C1 segment of cervical spinal cord (tissue), 14 donors: ENCODE measurements around the gene PRKAA2.

Experiments
- DNase-seq, 14 donors: peaks; one replicate each; lab custom pipeline; 2025; lab: John Stamatoyannopoulos, UW

PRKAA2 gene

DNA sequence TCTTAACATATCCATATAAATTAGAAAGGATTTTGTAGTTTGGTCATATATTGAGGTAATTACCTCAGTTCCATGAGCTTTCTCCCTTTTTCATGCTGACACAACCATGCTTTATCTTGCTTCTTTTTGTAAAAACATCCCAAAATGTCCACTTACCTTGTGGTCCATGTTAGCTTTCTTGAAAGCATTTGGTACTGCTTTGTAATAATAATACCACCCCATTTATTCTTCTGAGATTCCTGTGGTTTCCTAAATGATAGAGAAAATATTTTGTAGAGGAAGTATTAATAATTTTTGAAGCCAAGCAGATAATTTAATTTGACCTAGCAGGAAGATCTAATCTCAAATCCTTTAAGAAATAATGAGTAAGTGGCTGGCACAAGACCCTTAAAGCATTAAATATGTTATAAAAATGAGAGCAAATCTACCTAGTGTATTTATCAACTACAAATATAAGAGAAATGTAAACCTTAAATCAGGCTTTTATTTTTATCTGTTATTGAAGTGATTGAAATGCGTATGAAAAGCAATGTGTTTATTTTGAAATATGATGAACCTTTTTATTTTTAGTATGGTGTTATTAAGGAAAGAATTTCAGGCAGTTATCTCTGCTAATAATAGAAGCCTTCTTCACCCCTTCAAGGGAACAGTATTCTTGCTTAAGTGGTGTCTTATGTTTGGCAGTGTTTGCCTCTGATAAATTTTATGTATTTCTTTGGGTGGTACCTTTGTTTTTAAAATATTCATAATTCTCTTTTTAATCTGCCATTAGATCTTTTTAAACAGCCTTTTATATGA lies 9.2 kb downstream of the PRKAA2 start:
- DNase-seq = no peak

- DNase-seq = no peak
Observed at GRCh38 chr1:56655991-56656613, 11.0 kb downstream of the PRKAA2 start.

- DNase-seq = no peak
Observed at GRCh38 chr1:56658254-56658653, 13.1 kb downstream of the PRKAA2 start.

DNA sequence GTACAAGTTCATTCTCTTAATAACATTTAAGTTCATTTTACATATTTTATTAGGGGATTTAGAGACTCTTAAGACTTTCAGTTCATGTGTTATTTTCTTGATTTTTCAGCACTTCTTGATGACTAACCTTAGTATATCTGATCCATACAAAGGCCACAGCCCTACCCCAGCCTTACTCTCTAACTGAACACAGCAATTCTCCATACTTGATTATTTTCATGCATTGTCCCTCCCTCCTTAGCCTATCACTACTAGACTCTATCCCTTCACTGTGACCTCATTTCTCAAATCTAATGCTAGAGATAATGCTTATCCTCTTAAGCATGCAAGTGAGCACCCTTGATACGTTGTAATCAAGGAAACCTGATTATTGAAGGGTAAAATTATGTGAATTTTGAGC lies 15.2 kb downstream of the PRKAA2 start:
- DNase-seq = no peak

DNA sequence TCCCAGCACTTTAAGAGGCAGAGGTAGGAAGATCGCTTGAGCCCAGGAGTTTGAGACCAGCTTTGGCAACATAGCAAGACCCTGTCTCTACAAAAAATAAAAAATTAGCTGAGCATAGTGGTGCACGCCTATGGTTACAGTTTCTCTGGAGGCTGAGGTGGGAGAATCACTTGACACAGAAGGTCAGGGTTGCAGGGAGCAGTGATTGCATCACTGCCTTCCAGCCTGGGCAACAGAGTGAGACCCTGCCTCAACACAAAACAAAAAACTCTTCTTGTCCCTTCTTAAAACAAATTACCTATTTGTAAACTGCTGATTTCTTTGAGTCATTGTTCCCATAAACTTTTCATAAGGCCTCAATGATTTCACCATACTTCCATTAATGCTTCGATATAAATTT lies 18.7 kb downstream of the PRKAA2 start:
- no peak for DNase-seq

DNA sequence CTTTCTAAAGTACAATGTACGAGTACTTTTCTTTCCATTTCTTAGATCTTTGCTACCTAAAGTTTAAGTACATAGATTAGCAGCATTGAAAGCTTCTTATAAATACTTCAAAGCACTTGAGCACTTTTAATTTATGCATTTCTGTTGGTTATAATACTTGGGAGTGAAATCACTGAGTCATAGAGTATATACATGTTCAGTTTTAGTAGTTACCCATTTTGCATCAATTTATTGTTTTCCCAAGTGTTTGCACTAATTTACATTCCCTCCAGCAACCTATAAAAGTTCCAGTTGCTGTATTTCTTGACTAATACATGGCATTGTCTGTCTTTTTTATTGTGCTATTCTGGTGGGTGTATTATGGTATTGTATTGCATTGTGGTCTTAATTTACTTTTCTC lies 20.3 kb downstream of the PRKAA2 start:
- no peak for DNase-seq

- DNase-seq = no peak
Observed at GRCh38 chr1:56666112-56666608, 21.0 kb downstream of the PRKAA2 start.

- no peak for DNase-seq
Observed at GRCh38 chr1:56670350-56670749, 25.2 kb downstream of the PRKAA2 start.

DNA sequence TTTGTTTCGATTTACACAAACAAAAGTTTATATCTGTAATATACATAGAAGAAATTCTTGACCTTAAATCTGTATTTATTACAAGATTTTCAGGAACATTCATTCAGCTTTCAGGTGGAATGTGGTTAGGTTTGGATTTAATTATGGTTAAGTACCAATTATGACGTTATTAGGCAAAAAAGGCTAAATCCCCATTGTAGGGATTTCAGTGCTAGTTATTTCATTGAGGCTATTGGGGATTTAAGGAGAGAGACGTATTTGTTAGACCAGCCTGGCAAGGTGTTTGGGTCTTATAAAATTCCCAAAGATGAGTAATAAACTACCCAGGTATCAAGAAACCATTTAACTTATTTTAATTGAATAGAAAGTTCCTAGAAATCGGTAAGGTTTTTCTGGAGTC lies 26.0 kb downstream of the PRKAA2 start:
- DNase-seq = no peak

DNA sequence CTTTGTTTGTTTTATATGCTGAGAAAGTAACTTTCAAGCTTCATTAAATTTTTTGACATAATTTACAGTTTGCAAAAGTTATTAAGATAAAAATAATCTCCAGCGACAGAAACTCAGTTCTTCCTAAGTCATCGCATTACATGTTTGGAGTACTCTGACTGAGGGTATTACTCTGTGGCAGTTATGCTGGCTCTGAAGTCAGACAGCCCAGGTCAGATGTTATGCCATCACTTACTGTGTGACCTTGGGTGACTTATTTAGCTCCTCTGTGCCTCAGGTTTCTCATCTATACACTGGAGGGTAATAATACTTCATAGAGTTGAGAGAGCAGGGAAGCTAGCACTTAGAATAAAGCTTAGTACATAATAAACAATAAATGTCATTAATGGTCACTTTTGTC lies 26.4 kb downstream of the PRKAA2 start:
- no peak for DNase-seq

DNA sequence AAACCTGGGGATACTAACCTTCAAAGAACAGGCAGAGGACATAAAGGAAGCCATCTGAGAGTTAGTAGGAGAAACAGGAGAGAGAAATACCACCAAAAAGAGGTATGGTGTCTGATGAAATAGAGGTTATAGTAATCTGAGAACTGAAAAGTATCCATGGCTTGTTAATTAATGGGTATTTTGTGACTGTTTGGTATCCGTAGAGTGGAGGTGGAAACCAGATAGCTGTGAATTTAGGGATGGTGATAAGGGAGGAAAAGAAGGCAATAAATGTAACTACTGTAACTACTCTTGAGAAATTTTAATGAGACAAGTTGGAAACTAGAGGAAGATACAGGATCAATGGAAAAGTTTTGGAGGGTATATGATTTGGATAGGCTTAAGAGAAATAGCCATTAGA lies 27.5 kb downstream of the PRKAA2 start:
- DNase-seq = no peak

- no peak for DNase-seq
Observed at GRCh38 chr1:56675763-56676162, 30.6 kb downstream of the PRKAA2 start.

GRCh38 chr1:56676571-56677035 lies 31.5 kb downstream of the PRKAA2 start:
- no peak for DNase-seq

- DNase-seq = no peak
Observed at GRCh38 chr1:56683569-56683968, 38.5 kb downstream of the PRKAA2 start.

GRCh38 chr1:56686169-56686568 lies 41.1 kb downstream of the PRKAA2 start:
- DNase-seq = no peak

DNA sequence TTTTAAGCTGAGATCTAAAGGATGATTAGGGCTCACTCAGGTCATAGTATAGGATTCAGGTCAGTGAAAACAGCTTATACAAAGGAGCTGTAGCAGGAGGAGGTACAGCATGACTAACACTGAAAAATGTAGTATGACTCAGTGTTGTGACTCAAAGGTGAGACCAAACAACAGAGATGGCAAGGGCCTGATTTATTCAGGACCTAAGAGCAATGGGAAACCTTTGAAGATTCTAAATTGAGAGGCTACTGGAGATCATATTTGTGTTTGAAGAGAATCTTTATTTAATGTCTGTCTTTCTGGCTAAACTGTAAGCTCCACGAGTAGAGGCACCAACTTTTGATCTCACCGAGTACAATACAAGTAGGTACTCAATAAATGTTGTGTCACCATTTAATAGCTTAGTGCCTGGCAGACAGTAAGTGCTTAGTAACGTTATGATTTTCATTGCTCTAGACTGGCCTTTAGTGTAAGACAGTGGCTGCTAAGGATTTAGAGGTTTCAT lies 43.5 kb downstream of the PRKAA2 start:
- no peak for DNase-seq

GRCh38 chr1:56696663-56697062 lies 51.5 kb downstream of the PRKAA2 start:
- DNase-seq = no peak

GRCh38 chr1:56703747-56704146 lies 58.6 kb downstream of the PRKAA2 start:
- DNase-seq = no peak

DNA sequence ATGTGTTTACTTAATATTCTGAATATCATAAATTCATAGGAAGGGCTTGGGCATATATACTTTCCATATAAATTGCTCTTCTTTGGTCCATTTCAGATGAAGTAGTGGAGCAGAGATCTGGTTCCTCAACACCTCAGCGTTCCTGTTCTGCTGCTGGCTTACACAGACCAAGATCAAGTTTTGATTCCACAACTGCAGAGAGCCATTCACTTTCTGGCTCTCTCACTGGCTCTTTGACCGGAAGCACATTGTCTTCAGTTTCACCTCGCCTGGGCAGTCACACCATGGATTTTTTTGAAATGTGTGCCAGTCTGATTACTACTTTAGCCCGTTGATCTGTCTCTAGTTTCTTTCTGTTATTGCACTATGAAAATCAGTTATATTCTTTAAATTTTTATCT lies 62.3 kb downstream of the PRKAA2 start:
- DNase-seq = no peak

GRCh38 chr1:56709269-56709880 lies 64.3 kb downstream of the PRKAA2 start:
- peak in 2 of 14 donors; percentile 0 to 28 for DNase-seq

DNA sequence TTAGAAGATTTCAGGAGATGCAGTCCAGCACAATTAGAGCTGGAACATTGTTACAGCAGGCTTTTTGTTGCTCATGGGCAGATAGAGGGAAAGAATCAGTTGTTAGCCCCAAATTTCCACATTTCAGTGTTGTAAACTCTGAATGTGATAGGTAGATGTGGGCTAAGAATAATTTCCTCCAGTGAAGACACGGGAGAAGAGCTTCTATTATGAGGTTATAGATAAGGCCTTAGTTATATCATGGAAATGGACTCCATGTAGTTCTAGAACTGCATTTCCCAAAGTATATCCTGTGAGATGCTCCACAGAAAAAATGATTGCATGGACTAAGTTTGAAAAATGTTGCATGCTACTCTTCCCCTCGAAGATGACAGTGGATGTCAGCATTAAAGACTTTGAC lies 64.9 kb downstream of the PRKAA2 start:
- no peak for DNase-seq

GRCh38 chr1:56710646-56711045 lies 65.5 kb downstream of the PRKAA2 start:
- DNase-seq = no peak
